ENCODE measurements around the gene DUSP16.

DUSP16 gene

DNA sequence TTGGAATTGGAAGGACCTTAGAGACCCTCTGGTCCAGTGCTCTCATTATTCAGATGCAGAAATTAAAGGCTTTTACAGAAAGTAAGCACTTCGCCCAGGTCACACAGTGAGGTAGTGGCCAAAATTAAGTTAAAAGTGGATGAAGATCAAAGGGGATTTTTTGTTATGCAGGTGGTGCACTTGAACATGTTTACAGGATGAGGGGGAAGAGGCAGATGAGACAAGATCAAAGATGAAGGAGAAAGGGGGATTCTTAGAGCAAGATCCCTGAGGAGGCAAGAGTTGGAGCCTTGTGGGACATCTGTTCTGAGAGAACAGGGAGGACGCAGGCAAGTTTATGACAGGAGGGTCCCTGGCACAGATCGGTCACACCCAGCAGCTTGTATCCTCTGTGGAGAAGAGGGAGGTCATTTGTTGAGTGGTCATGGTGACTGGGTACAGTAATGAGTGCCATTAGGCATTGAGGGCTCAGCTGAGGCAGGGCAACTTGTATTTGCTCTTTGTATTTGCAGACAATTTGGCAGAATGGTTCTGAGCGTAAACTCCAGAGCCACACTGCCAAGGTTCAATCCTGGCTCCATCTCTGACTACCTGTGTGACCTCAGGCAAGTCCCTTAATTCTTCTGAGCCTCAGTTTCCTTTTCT is 121.8 kb downstream of the DUSP16 start:
- FAIRE-seq: no peak
- TF ChIP-seq TAF1 (IDR thresholded peaks at IDR 0.05; ENCODE audit: borderline replicate concordance, low read depth, low read length) (no peak), POLR2A (IDR thresholded peaks at IDR 0.05; ENCODE audit: low read depth, low read length) (no peak), POLR2AphosphoS5 (IDR thresholded peaks at IDR 0.05; ENCODE audit: low read depth, low read length) (no peak)
- DNase-seq (ENCODE audit: insufficient read length): no peak

DNA sequence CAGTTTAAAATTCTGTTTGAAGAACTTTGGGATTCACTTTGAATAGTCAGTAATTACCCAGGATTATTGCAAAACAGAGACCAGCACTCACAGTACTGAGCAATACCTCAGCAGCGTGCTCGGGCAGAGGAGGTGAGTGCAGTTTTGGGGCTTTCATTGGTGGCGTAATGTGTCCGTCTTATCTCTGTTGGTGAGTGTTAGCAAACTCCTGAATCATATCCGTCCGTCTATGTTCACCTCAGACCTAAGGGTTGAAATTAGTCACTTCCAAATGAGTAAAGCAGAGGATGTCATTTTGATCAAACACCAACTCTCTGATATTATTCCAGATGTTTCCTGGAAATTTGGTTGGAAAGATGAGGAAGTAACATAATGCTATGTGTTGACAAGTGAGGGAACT is 123.0 kb downstream of the DUSP16 start:
- FAIRE-seq: no peak
- DNase-seq (ENCODE audit: insufficient read length): no peak

DNA sequence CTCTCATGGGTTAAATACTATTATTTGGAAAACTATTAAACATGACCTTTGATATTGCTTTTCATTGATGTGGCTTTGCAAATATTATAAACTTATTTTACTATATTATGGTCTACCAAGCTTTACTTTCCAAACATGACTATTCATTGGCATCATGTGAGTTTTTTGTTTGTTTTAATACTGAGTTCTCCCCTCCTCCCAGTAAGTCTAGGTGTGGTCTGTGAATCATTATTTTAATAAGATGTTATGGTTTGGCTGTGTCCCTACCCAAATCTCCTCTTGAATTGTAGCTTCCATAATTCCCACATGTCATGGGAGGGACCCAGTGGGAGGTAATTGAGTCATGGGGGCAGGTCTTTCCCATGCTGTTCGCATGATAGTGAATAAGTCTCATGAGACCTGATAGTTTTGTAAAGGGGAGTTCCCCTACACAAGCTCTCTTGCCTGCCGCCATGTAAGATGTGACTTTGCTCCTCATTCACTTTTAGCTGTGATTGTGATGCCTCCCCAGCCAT is 125.8 kb downstream of the DUSP16 start:
- no peak for TF ChIP-seq POLR2A (IDR thresholded peaks at IDR 0.05; ENCODE audit: low read depth, low read length)
- DNase-seq (ENCODE audit: insufficient read length) (no peak), FAIRE-seq (no peak)

More for the DNA sequence above, 123.0 kb downstream of the DUSP16 start:
- TF ChIP-seq POLR2A (IDR thresholded peaks at IDR 0.05; ENCODE audit: low read depth, low read length) (no peak), TAF1 (IDR thresholded peaks at IDR 0.05; ENCODE audit: borderline replicate concordance, low read depth, low read length) (no peak), POLR2AphosphoS5 (IDR thresholded peaks at IDR 0.05; ENCODE audit: low read depth, low read length) (no peak)

DNA sequence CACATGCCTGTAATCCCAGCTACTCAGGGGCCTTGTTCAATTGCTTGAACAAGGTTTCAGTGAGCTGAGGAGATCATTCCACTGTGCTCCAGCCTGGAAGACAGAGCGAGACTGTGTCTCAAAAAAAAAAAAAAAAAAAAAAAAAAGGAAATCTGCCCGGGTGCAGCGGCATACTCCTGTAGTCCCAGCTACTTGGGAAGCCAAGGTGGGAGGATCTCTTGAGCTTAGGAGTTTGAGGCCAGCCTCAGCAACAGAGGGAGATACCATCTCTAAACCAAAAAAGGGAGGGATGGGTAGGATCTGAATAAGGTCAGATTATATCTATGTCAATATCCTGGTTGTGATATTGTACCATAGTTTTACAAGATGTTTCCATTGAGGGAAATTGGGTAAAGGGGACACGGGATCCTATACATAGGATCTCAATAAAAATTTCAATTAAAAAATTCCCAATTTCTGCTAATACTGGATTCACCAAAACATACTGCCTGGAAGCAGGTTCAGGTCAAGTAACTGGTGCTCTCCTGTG is 129.4 kb downstream of the DUSP16 start:
- DNase-seq (ENCODE audit: insufficient read length) (no peak), FAIRE-seq (no peak)
- TF ChIP-seq TAF1 (IDR thresholded peaks at IDR 0.05; ENCODE audit: borderline replicate concordance, low read depth, low read length) (no peak), POLR2AphosphoS5 (IDR thresholded peaks at IDR 0.05; ENCODE audit: low read depth, low read length) (no peak), POLR2A (IDR thresholded peaks at IDR 0.05; ENCODE audit: low read depth, low read length) (no peak)

DNA sequence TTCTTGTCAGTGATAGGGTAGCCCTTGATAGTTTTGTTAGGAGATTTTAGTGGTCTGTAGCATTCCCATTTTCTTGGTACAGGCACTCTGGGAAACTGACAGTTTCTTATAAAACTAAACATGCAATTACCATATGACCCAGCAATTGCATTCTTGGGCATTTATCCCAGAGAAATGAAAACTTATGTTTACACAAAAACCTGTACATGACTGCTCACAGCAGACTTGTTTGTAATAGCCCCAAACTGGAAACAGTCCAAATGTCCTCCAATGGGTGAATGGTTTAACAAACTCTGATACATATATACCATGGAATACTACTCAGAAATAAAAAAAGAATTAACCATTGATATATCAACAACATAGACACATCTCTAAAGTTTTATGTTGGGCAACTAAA is 130.3 kb downstream of the DUSP16 start:
- DNase-seq (ENCODE audit: insufficient read length): no peak
- TF ChIP-seq TAF1 (IDR thresholded peaks at IDR 0.05; ENCODE audit: borderline replicate concordance, low read depth, low read length) (no peak), POLR2A (IDR thresholded peaks at IDR 0.05; ENCODE audit: low read depth, low read length) (no peak), POLR2AphosphoS5 (IDR thresholded peaks at IDR 0.05; ENCODE audit: low read depth, low read length) (no peak)
- FAIRE-seq: no peak

DNA sequence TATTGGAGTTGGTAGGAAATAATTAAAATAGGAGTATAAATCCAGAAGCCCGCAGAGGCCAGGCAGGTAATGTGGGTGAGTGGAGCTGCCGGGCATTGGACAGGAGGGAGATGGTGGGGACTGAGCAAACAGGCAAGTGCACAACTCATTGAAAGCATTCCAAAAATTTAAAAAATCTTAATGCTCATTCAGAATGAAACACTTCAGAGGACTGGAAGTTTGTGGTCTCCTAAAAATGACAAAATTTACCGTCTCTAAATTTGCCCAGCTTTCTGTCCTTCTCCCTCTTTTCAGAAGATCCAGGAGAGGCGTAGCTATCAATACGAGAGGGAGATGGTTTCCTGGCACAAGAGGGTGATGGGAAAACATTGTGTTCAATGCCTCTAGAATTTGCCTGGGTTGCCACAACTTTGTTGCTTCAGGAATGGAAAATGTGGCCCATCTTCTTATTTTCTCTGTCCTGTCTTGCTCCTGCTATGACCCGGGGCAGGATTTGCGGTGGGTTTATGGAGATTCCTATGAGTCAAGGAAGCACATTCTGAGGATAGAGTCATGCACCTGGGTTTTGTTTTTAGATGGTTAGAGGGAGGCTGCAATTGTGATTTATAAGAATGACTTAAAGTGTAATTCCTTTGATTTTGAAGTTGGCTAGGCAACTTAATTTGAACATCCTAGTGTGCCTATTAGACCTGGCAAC is 133.6 kb downstream of the DUSP16 start:
- no peak for FAIRE-seq
- TF ChIP-seq POLR2AphosphoS5 (IDR thresholded peaks at IDR 0.05; ENCODE audit: low read depth, low read length) (no peak), TAF1 (IDR thresholded peaks at IDR 0.05; ENCODE audit: borderline replicate concordance, low read depth, low read length) (no peak), POLR2A (IDR thresholded peaks at IDR 0.05; ENCODE audit: low read depth, low read length) (no peak)
- DNase-seq (ENCODE audit: insufficient read length): no peak

DNA sequence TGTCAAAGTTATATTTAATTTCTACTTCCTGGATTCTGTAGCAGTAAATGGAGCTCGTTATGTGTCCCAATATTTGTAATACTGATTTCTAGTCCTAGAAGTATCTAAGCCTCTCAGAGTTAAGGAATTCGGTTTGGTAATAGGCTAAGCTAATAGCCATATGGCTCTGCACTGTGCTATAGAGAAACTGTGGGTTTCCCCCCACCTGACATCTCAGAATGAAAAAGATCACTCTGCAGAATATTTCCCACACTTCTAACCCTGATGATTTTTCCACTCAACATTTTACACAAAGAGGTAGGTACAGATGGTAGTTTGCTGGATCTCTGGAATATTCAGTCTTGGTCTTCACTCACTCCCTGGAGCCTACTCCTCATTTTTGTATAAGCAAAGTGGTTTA is 134.6 kb downstream of the DUSP16 start:
- DNase-seq (ENCODE audit: insufficient read length) (no peak), FAIRE-seq (no peak)
- no peak for TF ChIP-seq POLR2AphosphoS5 (IDR thresholded peaks at IDR 0.05; ENCODE audit: low read depth, low read length)
- no peak for TF ChIP-seq TAF1 (IDR thresholded peaks at IDR 0.05; ENCODE audit: borderline replicate concordance, low read depth, low read length)
- TF ChIP-seq POLR2A (IDR thresholded peaks at IDR 0.05; ENCODE audit: low read depth, low read length): no peak

DNA sequence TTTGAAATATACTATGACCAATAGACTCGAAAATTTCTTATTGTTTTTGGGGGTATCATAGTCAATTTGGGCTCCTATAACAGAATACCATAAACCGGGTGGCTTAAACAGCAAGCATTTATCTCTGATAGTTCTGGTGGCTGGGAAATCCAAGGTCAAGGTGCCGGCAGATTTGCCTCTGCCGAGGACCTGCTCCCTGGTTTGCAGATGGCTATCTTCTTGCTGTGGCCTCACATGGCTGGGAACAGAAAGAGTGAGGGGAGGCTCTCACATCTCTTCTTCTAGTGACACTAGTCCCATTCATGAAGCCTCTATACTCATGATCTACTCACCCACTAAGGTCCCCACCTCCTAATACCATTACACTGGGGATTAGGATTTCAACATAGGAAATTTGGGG is 135.1 kb downstream of the DUSP16 start:
- DNase-seq (ENCODE audit: insufficient read length) (no peak), FAIRE-seq (no peak)
- TF ChIP-seq POLR2A (IDR thresholded peaks at IDR 0.05; ENCODE audit: low read depth, low read length) (no peak), TAF1 (IDR thresholded peaks at IDR 0.05; ENCODE audit: borderline replicate concordance, low read depth, low read length) (no peak), POLR2AphosphoS5 (IDR thresholded peaks at IDR 0.05; ENCODE audit: low read depth, low read length) (no peak)

DNA sequence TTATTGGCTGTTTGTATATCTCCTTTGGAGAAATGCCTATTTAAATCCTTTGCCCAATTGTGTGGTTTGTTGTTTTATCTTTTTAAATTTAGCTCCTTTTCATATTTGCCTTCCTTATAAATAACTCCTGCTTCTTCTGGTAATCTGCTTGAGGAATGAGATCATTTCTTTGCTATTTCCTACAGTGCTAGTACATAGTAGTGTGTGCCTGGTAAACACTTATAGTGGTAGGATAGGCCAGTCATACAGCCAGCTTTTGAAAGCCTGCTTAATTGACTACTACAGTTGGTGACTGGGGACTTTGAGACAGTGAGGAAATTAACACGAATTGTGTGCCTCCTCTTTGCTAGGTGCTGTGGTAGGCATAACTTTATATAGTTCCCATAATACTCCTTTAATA is 137.0 kb downstream of the DUSP16 start:
- no peak for DNase-seq (ENCODE audit: insufficient read length)
- no peak for FAIRE-seq
- TF ChIP-seq TAF1 (IDR thresholded peaks at IDR 0.05; ENCODE audit: borderline replicate concordance, low read depth, low read length) (no peak), POLR2AphosphoS5 (IDR thresholded peaks at IDR 0.05; ENCODE audit: low read depth, low read length) (no peak), POLR2A (IDR thresholded peaks at IDR 0.05; ENCODE audit: low read depth, low read length) (no peak)

DNA sequence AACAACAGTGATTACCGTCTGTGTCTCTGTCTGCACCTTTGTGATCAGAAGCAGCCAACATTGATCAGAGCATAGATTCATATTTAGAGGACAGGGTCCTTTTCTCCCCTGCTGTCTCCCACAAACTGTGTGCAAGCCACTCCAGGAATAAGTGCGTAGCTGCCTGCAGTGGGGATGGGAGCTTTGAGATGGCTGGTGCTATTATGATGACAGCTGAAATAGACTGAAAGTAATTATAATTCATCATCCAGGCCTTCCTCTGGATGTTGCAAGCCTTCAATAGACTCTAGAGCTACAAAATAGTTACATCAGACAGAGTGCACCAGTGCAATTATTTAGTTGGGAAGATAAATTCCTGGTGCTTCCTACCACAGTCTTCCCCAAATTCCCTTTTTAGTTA is 137.7 kb downstream of the DUSP16 start:
- TF ChIP-seq POLR2A (IDR thresholded peaks at IDR 0.05; ENCODE audit: low read depth, low read length) (no peak), POLR2AphosphoS5 (IDR thresholded peaks at IDR 0.05; ENCODE audit: low read depth, low read length) (no peak), TAF1 (IDR thresholded peaks at IDR 0.05; ENCODE audit: borderline replicate concordance, low read depth, low read length) (no peak)
- FAIRE-seq (no peak), DNase-seq (ENCODE audit: insufficient read length) (no peak)

All from GM12892 (cell line).